HG03095 (cell line): ENCODE results near the gene SLC34A2.
"Not testable (repeated sequence)": the region's sequence is repeated elsewhere in the genome, so short reads cannot be mapped to it uniquely, and the experiment has no call there.

ENCODE experiments used
- ATAC-seq: cut with Tn5 transposase; IDR thresholded peaks from one replicate; pipeline ENCODE4 v1.9.1; 2021; ENCODE audit warnings: moderate library complexity; ENCODE audit not compliant: unreplicated experiment

The SLC34A2 gene

GRCh38 chr4:25654971-25655963 is at the start of gene SLC34A2:
Gene SLC34A2, plus strand, starts transcription at chr4:25655851. Its CDS starts 6,650 bp downstream, at chr4:25662501.
- no peak for ATAC-seq

- ATAC-seq, result no peak
These were observed 47.0 kb upstream of the SLC34A2 start for GRCh38 chr4:25608644-25609043.

- no peak for ATAC-seq
These were observed 45.7 kb upstream of the SLC34A2 start for GRCh38 chr4:25609976-25610375.

GRCh38 chr4:25613613-25614012 is 42.0 kb upstream of the SLC34A2 start:
- not testable (repeated sequence) for ATAC-seq

GRCh38 chr4:25614807-25615206 is 40.8 kb upstream of the SLC34A2 start:
- no peak for ATAC-seq

- no peak for ATAC-seq
These were observed 34.4 kb upstream of the SLC34A2 start for GRCh38 chr4:25621027-25621930.

GRCh38 chr4:25624616-25625015 is 31.0 kb upstream of the SLC34A2 start:
- ATAC-seq, result no peak

GRCh38 chr4:25628451-25628850 is 27.2 kb upstream of the SLC34A2 start:
- no peak for ATAC-seq

GRCh38 chr4:25632135-25632534 is 23.5 kb upstream of the SLC34A2 start:
- no peak for ATAC-seq

- no peak for ATAC-seq
These were observed 22.1 kb upstream of the SLC34A2 start for GRCh38 chr4:25633541-25633940.

- no peak for ATAC-seq
These were observed 20.1 kb upstream of the SLC34A2 start for GRCh38 chr4:25635501-25635900.

- no peak for ATAC-seq
These were observed 17.9 kb upstream of the SLC34A2 start for GRCh38 chr4:25637581-25638220.

- no peak for ATAC-seq
These were observed 17.4 kb upstream of the SLC34A2 start for GRCh38 chr4:25638221-25638601.

- no peak for ATAC-seq
These were observed 16.8 kb upstream of the SLC34A2 start for GRCh38 chr4:25638806-25639205.

- ATAC-seq, result no peak
These were observed 5.3 kb upstream of the SLC34A2 start for GRCh38 chr4:25650311-25650710.

- no peak for ATAC-seq
These were observed 4.0 kb upstream of the SLC34A2 start for GRCh38 chr4:25651682-25652081.

GRCh38 chr4:25654031-25654970 is 1.4 kb upstream of the SLC34A2 start:
- ATAC-seq, result no peak

- no peak for ATAC-seq
These were observed 380 bp downstream of the SLC34A2 start for GRCh38 chr4:25656031-25656430.

GRCh38 chr4:25658357-25658771 is 2.7 kb downstream of the SLC34A2 start:
- no peak for ATAC-seq

- no peak for ATAC-seq
These were observed 3.1 kb downstream of the SLC34A2 start for GRCh38 chr4:25658777-25659176.
